ENCODE results near the gene TUBB8B.
"Not testable (repeated sequence)": the region's sequence is repeated elsewhere in the genome, so short reads cannot be mapped to it uniquely, and the experiment has no call there.

TUBB8B gene

DNA sequence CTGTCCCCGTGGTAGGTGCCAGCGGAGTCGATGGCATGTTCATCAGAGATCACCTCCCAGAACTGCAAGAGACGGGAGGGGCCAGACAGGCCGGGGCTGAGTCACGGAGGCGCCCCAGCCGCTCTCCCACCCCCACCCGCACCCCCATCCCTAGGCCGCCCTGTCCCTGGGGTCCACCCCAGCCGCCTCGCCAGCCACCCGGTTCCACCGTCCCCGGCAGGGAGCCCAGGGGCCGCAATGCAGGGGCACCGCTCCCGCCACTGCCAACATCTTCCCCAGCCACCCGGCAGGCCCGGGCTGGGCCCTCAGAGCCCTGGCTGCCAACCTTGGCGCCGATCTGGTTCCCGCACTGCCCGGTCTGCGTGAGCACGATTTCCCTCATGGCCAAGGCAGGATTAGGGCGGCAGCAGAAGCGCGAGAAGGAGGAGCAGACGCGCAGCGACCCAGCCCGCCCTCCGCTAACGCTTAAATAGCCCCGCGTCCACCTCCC is at the start of gene TUBB8B:
TSS of gene TUBB8B (minus strand) at position 440 of the 490 bp plus-strand sequence. CDS start at position 382, 58 bp downstream.
- DNase-seq, result not testable (repeated sequence)

DNA sequence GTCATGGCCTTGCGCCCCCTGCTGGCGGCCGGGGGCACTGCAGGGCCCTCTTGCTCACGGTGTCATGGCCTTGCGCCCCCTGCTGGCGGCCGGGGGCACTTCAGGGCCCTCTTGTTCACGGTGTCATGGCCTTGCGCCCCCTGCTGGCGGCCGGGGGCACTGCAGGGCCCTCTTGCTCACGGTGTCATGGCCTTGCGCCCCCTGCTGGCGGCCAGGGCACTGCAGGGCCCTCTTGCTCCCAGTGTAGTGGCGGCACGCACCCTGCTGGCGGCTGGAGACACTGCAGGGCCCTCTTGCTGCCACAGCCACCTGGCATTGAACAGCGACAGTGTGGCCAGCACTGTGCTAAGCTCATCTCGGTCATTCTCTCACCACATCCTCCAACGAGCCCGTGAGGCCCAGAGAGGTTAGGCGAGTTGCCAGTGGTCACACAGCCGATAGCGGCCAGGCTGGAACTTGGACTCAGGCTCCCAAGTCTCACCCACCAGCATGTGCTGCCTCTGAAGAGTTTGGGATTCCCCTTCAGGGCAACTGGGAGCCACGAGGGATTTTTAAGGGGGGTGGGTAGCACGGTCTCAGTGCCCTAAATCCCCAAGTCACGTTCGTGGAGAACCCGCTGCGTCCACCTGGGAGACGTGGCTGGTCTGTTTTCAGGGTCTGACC is 48.0 kb upstream of the TUBB8B start:
- not testable (repeated sequence) for DNase-seq

DNA sequence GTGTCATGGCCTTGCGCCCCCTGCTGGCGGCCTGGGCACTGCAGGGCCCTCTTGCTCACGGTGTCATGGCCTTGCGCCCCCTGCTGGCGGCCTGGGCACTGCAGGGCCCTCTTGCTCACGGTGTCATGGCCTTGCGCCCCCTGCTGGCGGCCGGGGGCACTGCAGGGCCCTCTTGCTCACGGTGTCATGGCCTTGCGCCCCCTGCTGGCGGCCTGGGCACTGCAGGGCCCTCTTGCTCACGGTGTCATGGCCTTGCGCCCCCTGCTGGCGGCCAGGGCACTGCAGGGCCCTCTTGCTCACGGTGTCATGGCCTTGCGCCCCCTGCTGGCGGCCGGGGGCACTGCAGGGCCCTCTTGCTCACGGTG is 47.3 kb upstream of the TUBB8B start:
- not testable (repeated sequence) for DNase-seq

DNA sequence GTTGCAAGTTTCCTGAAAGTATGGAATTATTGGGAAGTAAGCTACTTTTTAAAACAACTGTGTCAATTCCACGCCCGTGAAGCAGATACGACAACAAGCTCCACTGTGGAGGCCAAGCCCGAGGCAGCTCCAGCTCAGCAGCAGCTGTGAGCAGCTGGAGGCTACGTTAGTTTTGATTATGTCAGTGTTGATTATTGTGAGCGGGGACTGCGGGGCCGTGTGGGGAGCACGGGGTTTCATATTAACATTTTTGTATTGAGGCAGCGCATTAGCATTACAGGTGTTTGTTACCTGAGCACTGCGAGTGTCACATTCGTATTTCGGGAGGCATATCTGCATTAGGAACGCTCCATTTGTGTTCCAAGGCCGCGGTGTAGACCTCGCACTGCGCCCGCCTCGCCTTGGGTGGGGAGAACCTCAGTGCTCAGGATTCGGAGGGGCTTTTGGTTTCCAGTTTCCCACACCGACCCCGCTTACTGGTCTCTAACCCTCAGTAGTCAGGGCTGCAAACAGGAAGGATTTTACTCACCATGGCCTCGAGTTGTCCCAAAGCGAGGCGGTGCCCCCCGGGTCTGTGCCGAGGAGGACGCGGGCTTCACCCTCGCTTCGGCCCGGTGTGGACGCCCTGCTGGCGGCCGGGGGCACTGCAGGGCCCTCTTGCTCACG is 46.8 kb upstream of the TUBB8B start:
- DNase-seq, result not testable (repeated sequence)

DNA sequence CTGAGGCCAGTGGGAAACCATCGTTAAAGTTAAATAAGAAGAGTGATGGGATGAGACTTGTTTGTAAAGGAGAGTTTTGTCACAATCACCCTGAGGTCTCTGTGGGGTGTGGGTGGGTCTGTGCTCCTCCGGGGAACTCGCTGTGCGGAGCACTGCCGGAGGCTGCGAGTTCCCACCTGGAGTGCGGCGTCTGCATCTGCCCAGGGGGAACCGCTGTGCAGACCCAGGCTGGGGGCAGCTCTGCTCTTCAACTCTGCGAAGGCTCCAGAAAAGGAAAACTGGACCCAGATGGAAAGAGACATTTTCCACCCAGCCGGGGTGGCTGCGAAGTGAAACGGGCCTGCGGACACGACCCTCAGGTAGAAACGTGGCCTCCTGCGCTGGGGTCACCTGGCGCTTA is 46.2 kb upstream of the TUBB8B start:
- not testable (repeated sequence) for DNase-seq

DNA sequence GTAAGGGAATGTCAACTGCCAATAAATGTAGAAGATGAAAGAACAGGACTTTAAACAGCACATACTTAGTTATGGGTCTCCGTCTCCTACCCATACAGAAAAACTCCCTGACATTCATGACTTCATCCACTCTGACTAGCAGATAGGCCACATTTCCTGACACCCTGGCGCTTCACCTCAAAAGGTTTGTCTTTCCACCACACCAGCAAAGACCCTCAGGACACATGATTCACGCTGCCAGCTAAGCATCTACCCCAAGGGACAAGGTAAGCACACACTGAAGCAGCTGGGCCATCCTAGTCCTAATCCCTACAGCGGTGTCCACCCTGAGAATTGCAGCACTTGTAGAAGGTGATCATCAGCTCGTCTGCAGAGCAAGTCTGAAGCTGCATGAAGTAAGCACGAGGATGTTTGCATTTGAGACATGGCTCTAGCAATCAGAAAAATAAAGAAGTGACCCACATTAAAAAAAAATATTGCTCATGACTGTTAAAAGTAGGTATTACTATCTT is 44.5 kb upstream of the TUBB8B start:
- DNase-seq, result not testable (repeated sequence)

DNA sequence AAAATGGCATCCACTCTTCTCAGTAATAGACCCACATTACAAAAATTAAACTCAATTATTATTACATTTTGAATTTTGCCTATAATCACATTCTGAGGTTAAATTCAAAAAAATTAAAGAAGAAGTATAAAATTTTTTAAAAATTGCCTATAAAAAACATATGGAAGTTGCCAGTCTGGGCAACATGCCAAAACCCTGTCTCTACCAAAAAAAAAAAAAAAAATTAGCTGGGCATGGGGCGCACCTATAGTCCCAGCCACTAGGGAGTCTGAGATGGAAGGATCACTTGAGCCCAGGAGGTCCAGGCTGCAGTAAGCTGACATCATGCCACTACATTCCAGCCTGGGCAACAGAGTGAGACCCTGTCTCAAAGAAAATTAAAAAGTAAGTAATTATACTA is 42.1 kb upstream of the TUBB8B start:
- DNase-seq, result not testable (repeated sequence)

DNA sequence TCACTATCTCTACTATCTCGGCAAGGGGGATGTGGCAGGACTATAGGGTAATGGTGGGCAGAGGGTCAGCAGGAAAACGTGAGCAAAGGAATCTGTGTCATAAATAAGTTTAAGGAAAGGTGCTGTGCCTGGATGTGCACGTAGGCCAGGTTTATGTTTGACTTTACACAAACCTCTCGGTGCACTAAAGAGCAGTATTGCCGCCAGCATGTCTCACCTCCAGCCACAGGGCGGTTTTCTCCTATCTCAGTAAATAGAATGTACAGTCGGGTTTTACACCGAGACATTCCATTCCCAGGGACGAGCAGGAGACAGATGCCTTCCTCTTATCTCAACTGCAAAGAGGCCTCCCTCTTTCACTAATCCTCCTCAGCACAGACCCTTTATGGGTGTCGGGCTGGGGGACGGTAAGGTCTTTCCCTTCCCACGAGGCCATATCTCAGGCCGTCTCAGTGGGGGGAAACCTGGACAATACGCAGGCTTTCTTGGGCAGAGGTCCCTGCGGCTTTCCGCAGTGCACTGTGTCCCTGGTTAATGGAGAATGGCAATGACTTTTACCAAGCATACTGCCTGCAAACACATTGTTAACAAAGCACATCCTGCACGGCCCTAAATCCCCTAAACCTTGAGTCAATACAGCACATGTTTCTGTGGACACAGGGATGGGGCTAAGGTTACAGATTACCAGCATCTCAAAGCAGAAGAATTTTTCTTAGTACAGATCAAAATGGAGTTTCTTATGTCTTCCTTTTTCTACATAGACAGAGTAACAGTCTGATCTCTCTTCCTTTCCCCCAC is 41.2 kb upstream of the TUBB8B start:
- not testable (repeated sequence) for DNase-seq

DNA sequence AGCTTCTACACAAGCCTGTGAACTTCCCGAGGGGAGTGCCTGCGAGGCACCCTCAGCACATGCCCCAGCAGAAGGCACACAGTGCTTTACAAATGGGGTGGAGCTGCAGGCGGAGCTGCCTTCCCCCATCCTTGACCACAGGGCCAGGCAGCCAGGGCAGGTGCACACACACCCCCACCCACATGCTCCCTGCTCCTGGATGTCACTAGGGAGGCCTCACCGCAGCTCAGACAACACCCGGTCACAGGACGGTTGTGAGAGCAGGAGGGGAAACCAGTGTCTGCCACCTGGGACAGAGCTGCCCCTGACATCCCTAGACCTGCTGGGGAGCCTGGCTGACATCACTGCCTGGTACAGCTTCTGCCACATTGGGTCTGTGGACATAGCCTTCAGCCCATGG is 39.7 kb upstream of the TUBB8B start:
- not testable (repeated sequence) for DNase-seq

DNA sequence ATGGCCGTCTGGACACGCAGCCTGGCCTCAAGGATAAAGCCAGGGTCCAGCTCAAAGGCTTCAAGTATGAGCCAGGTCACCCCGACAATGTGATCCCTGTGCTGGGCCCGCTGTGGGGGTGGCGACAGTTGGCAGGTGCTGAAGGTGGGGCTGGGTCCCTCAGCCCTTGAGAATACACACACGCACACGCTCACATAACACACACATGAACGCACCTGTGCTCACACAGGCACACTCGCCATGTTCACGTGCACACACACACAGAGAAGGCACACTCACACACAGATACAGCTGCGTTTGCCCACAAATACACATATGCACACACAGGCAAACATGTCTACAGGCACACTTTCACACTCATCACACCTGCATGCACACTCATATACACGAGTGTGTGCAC is 35.4 kb upstream of the TUBB8B start:
- not testable (repeated sequence) for DNase-seq

DNA sequence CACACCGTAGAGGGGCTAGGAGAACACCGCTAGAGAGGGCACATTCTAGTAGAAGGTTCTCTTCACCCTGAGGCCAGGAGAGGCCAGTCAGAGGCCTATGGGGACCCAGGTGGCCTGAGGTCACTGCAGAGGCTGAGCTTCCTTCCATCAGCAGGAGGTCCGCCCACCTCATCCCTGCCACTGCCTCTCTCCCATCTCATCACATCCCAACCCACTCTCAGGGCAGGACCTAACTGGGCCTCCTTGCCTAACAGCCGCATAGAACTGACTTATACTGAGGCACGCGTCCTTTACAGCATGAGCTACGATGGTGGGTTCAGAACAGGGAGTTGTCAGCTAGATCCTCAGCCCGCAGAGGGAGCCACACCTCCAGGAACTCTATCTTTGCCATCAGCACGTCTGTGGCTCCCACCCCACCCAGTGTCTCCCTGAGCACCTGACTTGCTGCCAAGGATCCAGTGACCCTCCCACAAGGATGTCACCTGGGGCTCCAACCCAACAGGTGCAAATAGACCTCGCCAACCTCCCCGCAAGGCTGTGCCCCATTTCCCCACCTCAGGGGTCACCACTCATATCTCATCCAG is 33.3 kb upstream of the TUBB8B start:
- not testable (repeated sequence) for DNase-seq

DNA sequence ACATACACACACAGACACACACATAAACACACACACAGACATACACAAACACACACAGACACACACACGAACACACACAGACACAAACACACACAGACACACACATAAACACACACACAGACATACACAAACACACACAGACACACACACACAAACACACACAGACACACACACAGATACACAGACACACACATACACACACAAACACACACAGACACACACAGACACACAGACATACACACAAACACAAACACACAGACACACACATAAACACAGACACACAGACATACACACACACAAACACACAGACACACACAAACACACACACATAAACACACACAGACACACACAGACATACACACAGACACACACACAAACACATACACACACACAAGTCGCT is 31.5 kb upstream of the TUBB8B start:
- DNase-seq, result not testable (repeated sequence)

DNA sequence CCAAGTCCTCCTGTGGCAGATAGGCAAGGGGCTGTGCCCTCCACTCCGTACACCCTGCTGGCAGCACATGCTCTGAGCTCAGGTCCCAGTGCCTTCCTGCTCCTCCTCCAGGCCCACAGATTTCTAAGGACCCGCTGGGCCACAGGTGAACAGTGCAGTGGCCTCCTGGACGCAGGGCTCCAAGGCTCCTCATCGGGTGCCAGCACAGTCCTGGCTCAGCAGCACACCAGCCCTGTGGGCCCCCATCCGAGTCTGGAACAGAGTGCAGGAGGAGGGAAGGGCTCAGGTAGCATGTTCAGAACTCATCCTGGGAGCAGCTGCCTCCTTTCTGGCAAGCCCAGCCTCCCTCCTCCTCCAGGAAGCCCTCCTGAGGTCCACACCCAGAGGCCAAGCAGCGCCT is 30.8 kb upstream of the TUBB8B start:
- DNase-seq, result not testable (repeated sequence)

DNA sequence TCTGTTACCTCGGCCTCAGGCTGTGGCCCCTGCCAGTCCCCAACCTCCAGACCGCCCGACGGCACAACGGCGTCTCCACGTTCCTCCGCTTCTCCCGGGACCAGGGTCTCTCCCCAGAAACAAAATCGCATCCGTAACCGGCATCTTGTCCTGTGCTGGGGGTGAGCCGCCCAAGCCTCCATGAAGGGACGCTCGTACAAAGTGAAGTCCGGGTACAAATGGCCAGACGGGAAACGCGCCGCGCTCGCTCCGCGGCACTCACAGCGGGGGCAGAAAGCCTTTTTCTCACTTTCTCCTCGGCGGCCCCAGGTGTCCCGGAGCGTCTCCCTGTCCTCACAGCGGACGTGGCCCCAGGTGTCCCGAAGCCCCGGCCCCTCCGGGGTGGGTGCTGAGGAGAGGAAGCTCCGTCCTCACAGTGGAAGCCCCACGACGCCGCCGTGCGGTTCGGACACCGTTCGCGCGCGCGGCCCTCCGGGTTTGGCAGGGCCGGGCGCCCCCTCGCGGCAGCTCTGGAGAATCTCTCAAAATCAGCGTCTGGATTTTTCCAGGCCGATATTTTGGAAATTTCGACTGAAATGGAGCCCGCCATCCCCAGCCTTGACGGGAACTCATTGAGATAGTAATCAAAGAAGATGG is 26.2 kb upstream of the TUBB8B start:
- not testable (repeated sequence) for DNase-seq

DNA sequence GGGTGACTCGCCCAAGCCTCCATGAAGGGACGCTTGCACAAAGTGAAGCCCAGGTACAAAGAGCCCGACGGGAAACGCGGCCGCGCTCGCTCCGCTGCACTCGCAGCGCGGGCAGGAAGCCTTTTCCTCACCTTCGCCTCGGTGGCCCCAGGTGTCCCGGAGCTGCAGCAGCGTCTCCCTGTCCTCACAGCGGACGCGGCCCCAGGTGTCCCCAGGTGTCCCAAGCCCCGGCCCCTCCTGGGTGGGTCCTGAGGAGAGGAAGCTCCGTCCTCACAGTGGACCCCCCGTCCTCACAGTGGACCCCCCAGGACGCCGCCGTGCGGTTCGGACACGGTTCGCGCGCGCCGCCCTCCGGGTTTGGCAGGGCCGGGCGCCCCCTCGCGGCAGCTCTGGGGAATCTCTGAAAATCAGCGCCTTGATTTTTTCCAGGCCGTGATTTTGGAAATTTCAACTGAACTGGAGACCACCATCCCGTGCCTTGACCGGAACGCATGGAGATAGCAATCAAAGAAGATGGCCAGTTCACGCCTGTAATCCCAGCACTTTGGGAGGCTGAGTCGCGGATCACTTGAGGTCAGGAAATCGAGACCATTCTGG is 23.9 kb upstream of the TUBB8B start:
- not testable (repeated sequence) for DNase-seq

DNA sequence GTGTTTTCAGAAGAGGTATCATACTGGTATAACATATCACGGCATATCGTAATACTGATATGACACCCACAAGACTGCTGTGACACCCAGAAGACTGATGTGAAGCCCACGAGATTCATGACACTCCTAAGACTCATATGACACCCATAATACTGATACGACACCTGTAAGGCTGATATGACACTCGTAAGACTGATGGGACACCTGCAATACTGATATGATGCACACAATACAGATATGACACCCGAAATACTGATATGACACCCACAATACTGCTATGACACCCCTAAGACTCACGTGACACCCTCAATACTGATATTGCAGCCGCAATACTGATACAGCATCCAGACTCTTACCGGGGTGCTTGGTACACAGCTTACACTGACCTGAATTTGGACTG is 18.3 kb upstream of the TUBB8B start:
- not testable (repeated sequence) for DNase-seq

DNA sequence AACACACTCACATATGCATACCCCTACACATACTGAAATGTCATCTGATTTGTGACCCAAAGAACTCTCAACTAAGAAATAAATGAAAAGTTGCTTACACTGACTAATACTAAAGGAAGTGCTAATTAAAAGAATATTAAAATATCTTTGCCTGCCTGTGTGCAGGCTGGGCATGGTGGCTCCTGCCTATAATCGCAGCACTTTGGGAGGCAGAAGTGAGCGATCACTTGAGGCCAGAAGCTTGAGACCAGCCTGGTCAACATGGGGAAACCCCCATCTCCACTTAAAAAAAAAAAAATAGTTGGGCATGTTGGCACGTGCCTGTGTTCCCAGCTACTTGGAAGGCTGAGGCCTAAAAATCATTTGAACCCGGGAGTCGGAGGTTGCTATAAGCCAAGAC is 14.9 kb upstream of the TUBB8B start:
- DNase-seq, result not testable (repeated sequence)

DNA sequence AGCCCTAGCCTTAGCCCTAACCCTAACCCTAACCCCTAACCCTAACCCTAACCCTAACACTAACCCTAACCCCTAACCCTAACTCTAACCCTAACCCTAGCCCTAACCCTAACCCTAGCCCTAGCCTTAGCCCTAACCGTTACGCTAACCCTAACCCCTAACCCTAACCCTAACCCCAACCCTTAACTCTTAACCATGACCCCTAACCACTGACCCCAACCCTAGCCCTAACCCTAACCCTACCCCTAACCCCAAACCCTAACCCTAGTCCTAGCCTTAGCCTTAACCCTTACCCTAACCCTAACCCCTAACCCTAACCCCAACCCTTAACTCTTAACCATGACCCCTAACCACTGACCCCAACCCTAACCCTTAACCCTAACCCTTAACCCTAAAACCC is 14.2 kb upstream of the TUBB8B start:
- not testable (repeated sequence) for DNase-seq

DNA sequence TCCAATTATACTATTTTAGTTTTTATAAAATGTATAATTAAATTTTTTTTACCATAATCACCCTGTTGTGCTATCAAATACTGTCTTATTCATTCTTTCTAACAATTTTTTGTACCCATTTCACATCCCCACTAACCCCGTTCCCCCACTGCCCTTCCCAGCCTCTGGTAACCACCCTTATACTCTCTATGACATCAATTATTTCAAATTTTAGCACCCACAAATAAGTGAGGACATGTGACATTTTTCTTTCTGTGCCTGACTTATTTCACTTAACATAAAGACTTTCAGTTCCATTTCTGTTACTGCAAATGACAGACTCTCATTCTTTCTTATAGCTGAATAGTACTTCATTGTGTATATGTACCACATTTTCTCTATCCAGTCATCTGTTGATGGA is 5.0 kb upstream of the TUBB8B start:
- DNase-seq, result not testable (repeated sequence)

DNA sequence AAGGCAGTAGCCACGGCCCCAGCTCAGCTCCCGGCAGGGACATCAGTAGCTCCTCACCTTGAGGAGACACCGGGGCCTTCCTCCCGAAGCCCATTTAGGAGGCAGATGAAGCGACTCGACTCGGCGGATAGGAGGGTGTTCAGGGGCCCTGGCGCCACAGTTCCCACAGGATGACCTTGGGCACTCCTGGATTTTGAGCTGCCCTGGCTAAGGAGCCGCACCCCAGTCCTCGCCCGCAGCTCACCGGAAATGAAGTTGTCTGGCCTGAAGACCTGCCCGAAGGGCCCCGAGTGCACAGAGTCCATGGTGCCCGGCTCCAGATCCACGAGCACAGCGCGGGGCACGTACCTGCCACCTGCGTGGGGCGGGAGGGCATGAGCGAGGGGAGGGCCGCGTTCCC is 719 bp downstream of the TUBB8B start:
- not testable (repeated sequence) for DNase-seq

DNA sequence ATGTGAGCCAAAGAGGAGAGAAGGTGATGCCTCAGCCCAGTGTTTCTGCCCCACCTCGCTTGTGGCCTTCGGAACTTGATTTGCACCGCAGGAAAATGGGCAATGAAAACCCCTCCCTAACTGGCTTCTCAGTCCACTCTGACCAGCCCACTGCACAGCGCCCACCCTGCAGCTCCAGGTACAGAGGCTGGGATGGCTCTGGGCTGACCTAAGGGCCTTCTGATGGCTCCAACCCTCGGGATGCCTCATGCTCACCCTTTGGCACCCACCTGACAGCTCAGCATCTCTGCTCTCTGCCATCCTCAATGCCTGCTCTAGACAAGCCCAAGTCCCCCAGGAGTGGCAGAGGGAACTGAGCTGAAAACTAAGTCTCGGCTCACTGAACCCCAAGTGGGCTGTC is 36.2 kb downstream of the TUBB8B start:
- not testable (repeated sequence) for DNase-seq

DNA sequence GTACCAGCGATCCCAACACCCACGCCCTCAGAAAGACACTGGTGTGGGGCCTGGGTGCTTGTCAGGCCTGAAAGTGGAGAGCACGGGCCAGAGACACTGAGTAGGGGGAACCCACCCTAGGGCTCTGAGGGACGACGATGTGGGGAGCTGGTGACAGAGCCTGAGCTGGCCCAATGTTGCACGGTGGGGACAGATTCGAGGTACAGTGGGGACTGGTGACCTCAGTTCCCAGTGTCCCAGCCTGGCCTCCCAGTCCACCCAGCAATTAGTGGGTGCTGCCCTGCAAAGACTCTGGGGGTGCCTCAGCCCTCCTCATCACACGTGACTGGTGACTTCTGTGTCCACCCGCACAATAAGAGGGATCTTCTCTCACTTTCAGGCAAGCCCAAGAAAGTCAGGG is 36.6 kb downstream of the TUBB8B start:
- not testable (repeated sequence) for DNase-seq

Data from Kasumi-1 (cell line).